HG03378 (cell line): ENCODE data around the gene APH1A.
"Not testable (repeated sequence)": the region's sequence is repeated elsewhere in the genome, so short reads cannot be mapped to it uniquely, and the experiment has no call there.

ENCODE experiments used
- ATAC-seq: cut with Tn5 transposase; IDR thresholded peaks from one replicate; pipeline ENCODE4 v1.9.1; 2021; ENCODE audit warnings: mild to moderate bottlenecking, moderate library complexity; ENCODE audit not compliant: unreplicated experiment

APH1A gene

GRCh38 chr1:150268705-150269403 lies at the start of gene APH1A:
APH1A (minus strand) TSS chr1:150269016; CDS start chr1:150268810, 206 bp downstream.
- ATAC-seq, result peak; percentile 62

- ATAC-seq, result not testable (repeated sequence)
These were observed 45.9 kb upstream of the APH1A start for GRCh38 chr1:150314691-150315090.

GRCh38 chr1:150311762-150312161 lies 42.9 kb upstream of the APH1A start:
- no peak for ATAC-seq

GRCh38 chr1:150309758-150310508 lies 41.1 kb upstream of the APH1A start:
- no peak for ATAC-seq

- not testable (repeated sequence) for ATAC-seq
These were observed 39.8 kb upstream of the APH1A start for GRCh38 chr1:150308585-150308984.

GRCh38 chr1:150302902-150303301 lies 34.1 kb upstream of the APH1A start:
- ATAC-seq, result no peak

- ATAC-seq, result no peak
These were observed 33.5 kb upstream of the APH1A start for GRCh38 chr1:150302338-150302737.

- ATAC-seq, result no peak
These were observed 30.9 kb upstream of the APH1A start for GRCh38 chr1:150299716-150300115.

- no peak for ATAC-seq
These were observed 26.7 kb upstream of the APH1A start for GRCh38 chr1:150295476-150295875.

GRCh38 chr1:150293433-150294253 lies 24.8 kb upstream of the APH1A start, which contains the start of gene MRPS21:
MRPS21 (plus strand) TSS chr1:150293861; CDS start chr1:150294367, 506 bp downstream.
- ATAC-seq, result peak; percentile 86

- no peak for ATAC-seq
These were observed 20.0 kb upstream of the APH1A start for GRCh38 chr1:150288822-150289221.

GRCh38 chr1:150288382-150288781 lies 19.6 kb upstream of the APH1A start:
- ATAC-seq, result no peak

- ATAC-seq, result no peak
These were observed 14.4 kb upstream of the APH1A start for GRCh38 chr1:150283260-150283659.

GRCh38 chr1:150282558-150282958 lies 13.7 kb upstream of the APH1A start:
- ATAC-seq, result no peak

- ATAC-seq, result peak; percentile 68
These were observed 13.1 kb upstream of the APH1A start, which contains the start of gene CIART for GRCh38 chr1:150281758-150282557. CIART (plus strand) TSS chr1:150282554; CDS start chr1:150283268, 714 bp downstream.

- ATAC-seq, result no peak
These were observed 12.5 kb upstream of the APH1A start for GRCh38 chr1:150281221-150281757.

GRCh38 chr1:150280138-150280707 lies 11.4 kb upstream of the APH1A start:
- no peak for ATAC-seq

- no peak for ATAC-seq
These were observed 4.5 kb upstream of the APH1A start for GRCh38 chr1:150273311-150273710.

- ATAC-seq, result no peak
These were observed 2.6 kb upstream of the APH1A start for GRCh38 chr1:150271291-150271959.
